IgD-negative memory B cell (primary cell): ENCODE results near the gene ARSG. TPM values are rescaled to one million over a fixed set of nuclear protein-coding genes. Genes with fewer than 3 reads are reported as not detected.
"Not testable (repeated sequence)": the region's sequence is repeated elsewhere in the genome, so short reads cannot be mapped to it uniquely, and the experiment has no call there.

Experiments used
- H3K27ac Mint-ChIP-seq, 3 donors: one replicate each; pipeline ENCODE4 v1.8.0; 2020 to 2022; ENCODE audit warnings: mild to moderate bottlenecking in 3 of 3, mixed read lengths in 3 of 3, moderate library complexity in 1 of 3
- H3K27me3 Mint-ChIP-seq: one replicate; pipeline ENCODE4 v1.8.0; 2021; ENCODE audit warnings: mixed read lengths
- H3K36me3 Mint-ChIP-seq: one replicate; pipeline ENCODE4 v1.8.0; 2020; ENCODE audit warnings: mild to moderate bottlenecking, mixed read lengths
- H3K4me1 Mint-ChIP-seq, 3 donors: one replicate each; pipeline ENCODE4 v1.8.0; 2020 to 2022; ENCODE audit warnings: mixed read lengths in 3 of 3, mild to moderate bottlenecking in 1 of 3
- H3K4me3 Mint-ChIP-seq, 4 donors: one replicate each; pipeline ENCODE4 v1.8.0; 2020 to 2022; ENCODE audit warnings: mild to moderate bottlenecking in 4 of 4, mixed read lengths in 4 of 4, moderate library complexity in 3 of 4
- H3K9me3 Mint-ChIP-seq, 3 donors: one replicate each; pipeline ENCODE4 v1.8.0; 2020 to 2021; ENCODE audit warnings: mixed read lengths in 3 of 3, mild to moderate bottlenecking in 1 of 3
- polyA plus RNA-seq: library from polyadenylated mRNA; unstranded; fragments of 300-500 nt; fragmentation: Illumina TruSeq; gene quantifications from one replicate; pipeline ENCODE4 v1.2.3, GENCODE V29; 2021

Gene ARSG
- polyA plus RNA-seq, 1 donor from 2014 or later, result 10.6 TPM

GRCh38 chr17:68414901-68415300 is 123.6 kb downstream of the ARSG start:
- H3K27ac Mint-ChIP-seq, result peak overlapping the region in 2 of 3 donors; percentile 20 to 36
- peaks cover 11 to 13% (median 12%) of the 10 kb centered on the region in 3 donors for H3K4me1 Mint-ChIP-seq
- H3K4me3 Mint-ChIP-seq, result peak overlapping the region; percentile 2 to 87 (median 33)
- H3K36me3 Mint-ChIP-seq, H3K27me3 Mint-ChIP-seq, H3K9me3 Mint-ChIP-seq: not testable (repeated sequence)

DNA sequence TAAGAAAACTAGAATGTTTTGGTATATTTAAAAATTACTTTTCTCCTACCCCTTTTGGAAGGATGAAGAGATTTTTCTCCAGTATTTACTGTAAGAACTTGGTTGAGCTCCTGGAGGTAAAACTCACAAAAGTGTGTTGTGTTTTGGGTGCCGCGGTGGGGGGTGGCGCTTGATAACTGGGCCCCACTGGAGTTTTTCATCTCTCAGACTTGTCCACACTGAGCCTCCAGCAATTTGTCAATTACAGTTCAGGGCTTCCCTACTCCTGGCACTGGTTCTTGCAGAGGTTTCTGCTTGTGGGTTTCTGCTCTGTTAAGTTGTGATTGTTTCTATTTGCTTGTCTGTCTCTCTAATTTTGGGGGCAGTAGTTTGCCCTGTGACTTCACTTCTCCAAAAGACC is 126.0 kb downstream of the ARSG start:
- peaks cover 11 to 13% (median 12%) of the 10 kb centered on the region in 3 donors for H3K4me1 Mint-ChIP-seq

GRCh38 chr17:68418876-68419275 is 127.6 kb downstream of the ARSG start:
- no peaks in the 10 kb centered on the region for H3K27me3 Mint-ChIP-seq
- no peaks in the 10 kb centered on the region for H3K9me3 Mint-ChIP-seq
- peaks cover 8% of the 10 kb centered on the region for H3K36me3 Mint-ChIP-seq
- H3K4me3 Mint-ChIP-seq, result no peak overlapping the region
- H3K4me1 Mint-ChIP-seq, result peaks cover 11 to 12% (median 11%) of the 10 kb centered on the region in 3 donors
- no peak overlapping the region for H3K27ac Mint-ChIP-seq

More for the DNA sequence above, 126.0 kb downstream of the ARSG start:
- Mint-ChIP-seq H3K9me3 (no peaks in the 10 kb centered on the region), H3K36me3 (peaks cover 8% of the 10 kb centered on the region), H3K27me3 (no peaks in the 10 kb centered on the region), H3K4me3 (no peak overlapping the region), H3K27ac (no peak overlapping the region)

DNA sequence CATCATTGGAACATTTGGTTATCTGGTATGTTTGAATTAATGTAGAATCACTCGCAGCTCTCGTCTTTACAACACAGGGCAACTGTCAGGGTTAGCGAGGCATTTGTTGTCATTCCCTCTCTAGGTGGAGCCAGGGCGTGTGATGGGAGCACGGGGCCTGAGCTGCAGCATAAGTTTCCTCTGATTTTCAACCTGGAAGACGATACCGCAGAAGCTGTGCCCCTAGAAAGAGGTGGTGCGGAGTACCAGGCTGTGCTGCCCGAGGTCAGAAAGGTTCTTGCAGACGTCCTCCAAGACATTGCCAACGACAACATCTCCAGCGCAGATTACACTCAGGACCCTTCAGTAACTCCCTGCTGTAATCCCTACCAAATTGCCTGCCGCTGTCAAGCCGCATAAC is 128.8 kb downstream of the ARSG start:
- Mint-ChIP-seq H3K4me3 (no peak overlapping the region), H3K36me3 (peaks cover 8% of the 10 kb centered on the region), H3K27ac (no peak overlapping the region), H3K9me3 (no peaks in the 10 kb centered on the region), H3K4me1 (peaks cover 0 to 1% (median under 1%) of the 10 kb centered on the region in 3 donors), H3K27me3 (no peaks in the 10 kb centered on the region)

DNA sequence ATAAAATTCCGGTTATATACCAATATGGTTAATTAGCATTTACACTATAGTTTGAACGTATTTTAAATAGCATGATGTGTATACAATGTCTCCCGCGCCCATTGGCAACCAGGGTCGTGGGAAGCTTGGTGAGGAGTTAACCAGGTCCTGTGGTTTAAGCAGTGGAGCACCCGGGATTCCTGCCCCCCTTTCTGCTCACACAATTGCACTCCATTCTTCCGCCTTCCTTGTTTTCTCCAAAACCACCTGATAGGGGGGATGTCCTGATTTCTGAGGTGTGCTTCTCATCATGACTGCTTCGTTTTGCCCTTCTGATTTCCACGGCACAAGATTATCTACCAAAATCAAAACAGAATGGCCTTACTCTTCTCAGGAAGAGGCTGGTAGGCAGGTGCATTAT is 130.2 kb downstream of the ARSG start:
- Mint-ChIP-seq H3K4me1 (no peaks in the 10 kb centered on the region), H3K9me3 (no peaks in the 10 kb centered on the region), H3K27me3 (no peaks in the 10 kb centered on the region), H3K4me3 (no peak overlapping the region), H3K27ac (no peak overlapping the region), H3K36me3 (peaks cover 5% of the 10 kb centered on the region)

DNA sequence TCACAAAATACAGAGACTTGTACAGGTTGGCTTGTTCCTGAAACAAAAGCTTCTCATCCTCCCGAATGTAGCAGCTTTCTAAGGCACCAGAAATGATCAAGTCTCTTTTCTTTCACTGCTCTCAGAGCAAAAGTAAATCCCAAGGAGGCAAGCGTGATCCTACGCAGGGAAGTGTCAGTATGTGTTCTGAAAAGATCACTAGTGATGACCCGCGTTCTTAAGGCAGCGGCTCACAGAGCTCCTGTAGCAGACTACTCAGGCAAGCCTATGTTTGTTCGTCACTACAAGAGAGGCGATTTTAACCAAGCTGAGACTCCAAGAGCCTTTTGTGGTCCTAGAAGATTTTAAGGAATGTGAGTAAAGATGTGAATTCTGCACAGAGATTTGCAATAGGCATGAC is 131.5 kb downstream of the ARSG start:
- no peaks in the 10 kb centered on the region for H3K27me3 Mint-ChIP-seq
- H3K27ac Mint-ChIP-seq, result no peak overlapping the region
- peaks cover 8% of the 10 kb centered on the region for H3K36me3 Mint-ChIP-seq
- no peaks in the 10 kb centered on the region for H3K4me1 Mint-ChIP-seq
- H3K9me3 Mint-ChIP-seq, result no peaks in the 10 kb centered on the region
- no peak overlapping the region for H3K4me3 Mint-ChIP-seq

DNA sequence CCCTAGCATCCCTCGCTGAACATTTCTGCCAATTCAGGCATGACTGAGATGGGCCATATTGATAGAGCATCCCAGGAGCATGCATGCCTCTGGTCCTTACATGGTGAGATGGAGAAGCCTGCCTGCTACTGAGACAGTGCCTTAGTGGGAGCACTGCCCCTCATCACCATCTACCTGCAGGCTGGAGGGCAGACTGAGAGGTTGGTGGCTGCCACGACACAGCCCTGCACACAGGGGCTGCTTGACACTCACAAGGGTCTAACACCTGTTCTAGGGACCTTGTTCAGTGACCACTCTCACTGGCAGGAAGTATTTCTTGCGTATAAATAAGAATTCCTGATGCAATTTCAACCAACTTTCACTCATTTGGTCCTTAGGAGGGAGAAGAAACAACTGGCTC is 132.0 kb downstream of the ARSG start:
- H3K27me3 Mint-ChIP-seq, result no peaks in the 10 kb centered on the region
- H3K4me3 Mint-ChIP-seq, result no peak overlapping the region
- no peaks in the 10 kb centered on the region for H3K9me3 Mint-ChIP-seq
- H3K27ac Mint-ChIP-seq, result no peak overlapping the region
- H3K4me1 Mint-ChIP-seq, result no peaks in the 10 kb centered on the region
- H3K36me3 Mint-ChIP-seq, result peaks cover 8% of the 10 kb centered on the region

DNA sequence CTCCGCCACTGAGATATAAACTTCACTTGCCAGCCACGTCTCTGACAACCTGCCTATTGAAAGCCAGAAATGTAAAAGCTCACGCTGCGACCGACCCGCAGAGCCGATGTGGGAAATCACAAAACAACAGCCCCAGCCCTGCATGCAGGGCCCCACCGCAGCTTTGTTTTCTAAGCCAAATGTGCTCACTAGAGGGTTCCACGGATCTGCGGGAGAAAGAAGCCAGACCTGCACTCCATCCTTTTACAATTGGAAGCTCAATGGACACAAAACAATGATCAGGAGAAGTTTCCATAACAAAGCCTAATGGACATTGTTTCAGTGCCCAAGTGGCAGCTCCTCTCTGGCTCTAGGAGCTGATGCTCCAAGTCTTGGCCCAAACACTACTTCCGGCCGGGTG is 132.9 kb downstream of the ARSG start:
- no peaks in the 10 kb centered on the region for H3K4me1 Mint-ChIP-seq
- H3K9me3 Mint-ChIP-seq, result no peaks in the 10 kb centered on the region
- no peak overlapping the region for H3K4me3 Mint-ChIP-seq
- peak overlapping the region in 1 of 3 donors; percentile 46 for H3K27ac Mint-ChIP-seq
- H3K36me3 Mint-ChIP-seq, result peaks cover 8% of the 10 kb centered on the region
- H3K27me3 Mint-ChIP-seq, result no peaks in the 10 kb centered on the region

- H3K36me3 Mint-ChIP-seq, result peaks cover 8% of the 10 kb centered on the region
- no peaks in the 10 kb centered on the region for H3K4me1 Mint-ChIP-seq
- no peaks in the 10 kb centered on the region for H3K9me3 Mint-ChIP-seq
- H3K4me3 Mint-ChIP-seq, result no peak overlapping the region
- H3K27me3 Mint-ChIP-seq, result no peaks in the 10 kb centered on the region
- H3K27ac Mint-ChIP-seq, result no peak overlapping the region
Observed at GRCh38 chr17:68424861-68425260, 133.6 kb downstream of the ARSG start.

- Mint-ChIP-seq H3K4me3 (no peak overlapping the region), H3K4me1 (no peaks in the 10 kb centered on the region), H3K27ac (peak overlapping the region in 1 of 3 donors; percentile 53), H3K9me3 (no peaks in the 10 kb centered on the region), H3K27me3 (no peaks in the 10 kb centered on the region), H3K36me3 (peaks cover 4% of the 10 kb centered on the region)
Observed at GRCh38 chr17:68425979-68426378, 134.7 kb downstream of the ARSG start.

- Mint-ChIP-seq H3K27me3 (no peaks in the 10 kb centered on the region), H3K27ac (no peak overlapping the region), H3K36me3 (peaks cover 3% of the 10 kb centered on the region), H3K9me3 (no peaks in the 10 kb centered on the region), H3K4me1 (peaks cover 0 to 6% (median 5%) of the 10 kb centered on the region in 3 donors), H3K4me3 (no peak overlapping the region)
Observed at GRCh38 chr17:68427575-68427974, 136.3 kb downstream of the ARSG start.

- Mint-ChIP-seq H3K36me3 (peaks cover 3% of the 10 kb centered on the region), H3K4me1 (peaks cover 0 to 6% (median 5%) of the 10 kb centered on the region in 3 donors), H3K4me3 (no peak overlapping the region), H3K27me3 (no peaks in the 10 kb centered on the region), H3K27ac (no peak overlapping the region), H3K9me3 (no peaks in the 10 kb centered on the region)
Observed at GRCh38 chr17:68428498-68429172, 137.3 kb downstream of the ARSG start.

- H3K4me1 Mint-ChIP-seq, result peaks cover 0 to 6% (median 5%) of the 10 kb centered on the region in 3 donors
- H3K4me3 Mint-ChIP-seq, result no peak overlapping the region
- H3K9me3 Mint-ChIP-seq, result no peaks in the 10 kb centered on the region
- no peaks in the 10 kb centered on the region for H3K27me3 Mint-ChIP-seq
- no peak overlapping the region for H3K27ac Mint-ChIP-seq
- peaks cover 3% of the 10 kb centered on the region for H3K36me3 Mint-ChIP-seq
Observed at GRCh38 chr17:68429881-68430280, 138.6 kb downstream of the ARSG start.

DNA sequence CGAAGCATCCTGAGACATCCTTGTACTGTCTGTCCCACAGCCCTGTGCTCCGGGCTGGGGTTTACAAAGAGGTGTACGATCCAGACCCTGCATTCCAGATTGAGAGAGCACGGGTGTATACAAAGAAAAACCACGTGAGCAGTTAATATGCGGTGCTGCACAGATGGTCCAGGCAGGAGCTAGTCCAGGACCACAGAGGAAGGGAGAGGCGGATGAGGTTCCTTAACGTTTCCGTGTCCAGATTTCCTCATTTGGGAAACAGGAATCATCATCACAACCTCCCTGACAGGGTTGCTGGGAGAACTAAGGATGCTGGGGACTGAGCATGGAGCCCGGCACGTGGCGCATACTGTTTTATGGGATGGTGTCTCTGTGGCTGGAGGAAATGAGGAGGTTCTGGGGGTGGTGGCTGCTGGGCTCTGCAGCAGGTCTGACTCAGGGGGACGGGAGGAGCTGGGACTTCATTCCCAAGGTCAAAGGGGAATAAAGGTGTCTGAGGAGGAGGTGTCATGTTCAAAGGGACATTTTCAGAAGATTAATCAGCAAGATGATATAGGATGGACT is 139.8 kb downstream of the ARSG start:
- peak overlapping the region in 1 of 3 donors; percentile 32 for H3K27ac Mint-ChIP-seq
- H3K27me3 Mint-ChIP-seq, result no peaks in the 10 kb centered on the region
- peaks cover 3 to 7% (median 7%) of the 10 kb centered on the region in 3 donors for H3K4me1 Mint-ChIP-seq
- no peaks in the 10 kb centered on the region for H3K9me3 Mint-ChIP-seq
- no peak overlapping the region for H3K4me3 Mint-ChIP-seq
- peaks cover 3% of the 10 kb centered on the region for H3K36me3 Mint-ChIP-seq

DNA sequence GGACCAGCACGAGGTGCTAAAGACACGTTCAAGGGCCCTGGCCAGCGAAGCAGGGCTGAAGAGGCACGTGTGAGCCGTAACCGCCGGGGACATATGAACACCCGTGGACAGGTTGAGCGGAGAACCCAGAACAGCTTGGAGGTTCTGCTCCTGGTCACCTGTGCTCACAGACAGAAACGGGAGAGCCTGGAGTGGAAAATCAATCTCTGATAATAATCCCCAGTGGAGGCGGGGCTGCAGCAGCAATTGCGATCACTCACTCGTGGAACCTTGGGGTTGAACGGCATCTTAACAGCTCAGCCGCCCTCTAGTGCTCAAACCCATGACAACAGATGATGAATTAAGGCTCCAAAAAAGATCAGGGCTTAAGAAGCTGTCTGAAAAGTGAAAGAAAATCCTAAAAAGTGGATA is 140.4 kb downstream of the ARSG start:
- Mint-ChIP-seq H3K27ac (peak overlapping the region in 1 of 3 donors; percentile 15), H3K4me3 (no peak overlapping the region), H3K9me3 (no peaks in the 10 kb centered on the region), H3K27me3 (no peaks in the 10 kb centered on the region), H3K36me3 (peaks cover 2% of the 10 kb centered on the region), H3K4me1 (peaks cover 8 to 12% (median 12%) of the 10 kb centered on the region in 3 donors)
